Measurements from ENCODE around the gene CREB3. TPM values are rescaled to one million over a fixed set of nuclear protein-coding genes. Genes with fewer than 3 reads are reported as not detected.

CREB3 gene
- total RNA-seq, 2 experiments from 2014 or later = 21.1 to 24.1 TPM

GRCh38 chr9:35723426-35723825, 9.0 kb upstream of the CREB3 start:
- POLR2A ChIA-PET = interaction anchor here (0.8 to 1.3 kb wide), 2 partner anchors 9 kb away, joined by 3 to 4 read pairs; partner anchors contain the start of genes CREB3 and TLN1

GRCh38 chr9:35723908-35724307, 8.6 kb upstream of the CREB3 start:
- H3K36me3 Mint-ChIP-seq = peaks cover 36% of the 10 kb centered on the region
- no peak overlapping the region for H3K27ac Mint-ChIP-seq
- ATAC-seq (ENCODE audit: low read depth) = no peak

More at GRCh38 chr9:35723426-35723825, 9.0 kb upstream of the CREB3 start:
- peaks cover 9% of the 10 kb centered on the region for H3K4me1 Mint-ChIP-seq
- no peak overlapping the region for H3K27ac Mint-ChIP-seq
- DNase-seq (no peak), ATAC-seq (ENCODE audit: low read depth) (no peak)
- H3K4me3 Mint-ChIP-seq = no peak overlapping the region
- H3K27me3 Mint-ChIP-seq = no peaks in the 10 kb centered on the region
- no peaks in the 10 kb centered on the region for H3K9me3 Mint-ChIP-seq
- H3K36me3 Mint-ChIP-seq = peaks cover 36% of the 10 kb centered on the region

GRCh38 chr9:35725362-35725761, 7.1 kb upstream of the CREB3 start:
- Mint-ChIP-seq H3K9me3 (no peaks in the 10 kb centered on the region), H3K4me1 (peaks cover 9% of the 10 kb centered on the region), H3K36me3 (peaks cover 29% of the 10 kb centered on the region), H3K27me3 (no peaks in the 10 kb centered on the region), H3K4me3 (no peak overlapping the region), H3K27ac (no peak overlapping the region)
- no peak for ATAC-seq (ENCODE audit: low read depth)
- DNase-seq = no peak
- POLR2A ChIA-PET = no interaction called here

More at GRCh38 chr9:35723908-35724307, 8.6 kb upstream of the CREB3 start:
- Mint-ChIP-seq H3K9me3 (no peaks in the 10 kb centered on the region), H3K4me3 (no peak overlapping the region), H3K27me3 (no peaks in the 10 kb centered on the region), H3K4me1 (peaks cover 9% of the 10 kb centered on the region)
- POLR2A ChIA-PET = interaction anchor here (1.3 kb wide), 1 partner anchor 8 kb away, joined by 4 read pairs; the partner anchor contains the start of genes CREB3 and TLN1
- no peak for DNase-seq

- Mint-ChIP-seq H3K36me3 (peaks cover 28% of the 10 kb centered on the region), H3K4me3 (no peak overlapping the region), H3K4me1 (peaks cover 12% of the 10 kb centered on the region), H3K9me3 (no peaks in the 10 kb centered on the region), H3K27ac (no peak overlapping the region), H3K27me3 (no peaks in the 10 kb centered on the region)
- DNase-seq (no peak), ATAC-seq (ENCODE audit: low read depth) (peak; percentile 48)
- POLR2A ChIA-PET = interaction anchor here (0.8 to 2.6 kb wide), 9 partner anchors 12 to 107 kb away, joined by 3 to 20 read pairs (median 6); partner anchors contain the start of genes ARHGEF39, CCDC107, GBA2 and RGP1
Measured at GRCh38 chr9:35726931-35727330, 5.5 kb upstream of the CREB3 start.

GRCh38 chr9:35727676-35728040, 4.8 kb upstream of the CREB3 start:
- peaks cover 12% of the 10 kb centered on the region for H3K4me1 Mint-ChIP-seq
- no peak overlapping the region for H3K27ac Mint-ChIP-seq
- POLR2A ChIA-PET = interaction anchor here (0.6 to 2.6 kb wide), 17 partner anchors 12 to 150 kb away, joined by 3 to 20 read pairs (median 4); partner anchors contain the start of genes ARHGEF39, GBA2, RGP1 and SPAG8
- no peaks in the 10 kb centered on the region for H3K27me3 Mint-ChIP-seq
- ATAC-seq (ENCODE audit: low read depth) = no peak
- no peak for DNase-seq
- H3K9me3 Mint-ChIP-seq = no peaks in the 10 kb centered on the region
- H3K36me3 Mint-ChIP-seq = peaks cover 22% of the 10 kb centered on the region
- no peak overlapping the region for H3K4me3 Mint-ChIP-seq

- ATAC-seq (ENCODE audit: low read depth) (no peak), DNase-seq (peak; percentile 67)
- H3K27me3 Mint-ChIP-seq = no peaks in the 10 kb centered on the region
Measured at GRCh38 chr9:35728041-35728971, 4.2 kb upstream of the CREB3 start.

GRCh38 chr9:35729101-35729500, 3.4 kb upstream of the CREB3 start:
- no peak for ATAC-seq (ENCODE audit: low read depth)
- peaks cover 16% of the 10 kb centered on the region for H3K4me1 Mint-ChIP-seq
- DNase-seq = no peak
- POLR2A ChIA-PET = interaction anchor here (0.8 to 2.6 kb wide), 10 partner anchors 13 to 124 kb away, joined by 3 to 20 read pairs (median 5); partner anchors contain the start of genes CCDC107, GBA2, RGP1 and RMRP
- H3K27ac Mint-ChIP-seq = no peak overlapping the region
- H3K36me3 Mint-ChIP-seq = peaks cover 20% of the 10 kb centered on the region
- no peaks in the 10 kb centered on the region for H3K27me3 Mint-ChIP-seq
- H3K9me3 Mint-ChIP-seq = no peaks in the 10 kb centered on the region
- H3K4me3 Mint-ChIP-seq = no peak overlapping the region

More at GRCh38 chr9:35728041-35728971, 4.2 kb upstream of the CREB3 start:
- Mint-ChIP-seq H3K9me3 (no peaks in the 10 kb centered on the region), H3K36me3 (peaks cover 20% of the 10 kb centered on the region), H3K4me3 (no peak overlapping the region), H3K27ac (no peak overlapping the region), H3K4me1 (peaks cover 14% of the 10 kb centered on the region)
- POLR2A ChIA-PET = interaction anchor here (0.6 to 2.6 kb wide), 22 partner anchors 12 to 124 kb away, joined by 3 to 20 read pairs (median 4); partner anchors contain the start of genes ARHGEF39, CCDC107, GBA2 and RGP1

GRCh38 chr9:35729700-35730485, 2.6 kb upstream of the CREB3 start:
- Mint-ChIP-seq H3K4me3 (no peak overlapping the region), H3K9me3 (no peaks in the 10 kb centered on the region), H3K4me1 (peaks cover 17% of the 10 kb centered on the region), H3K36me3 (peaks cover 13% of the 10 kb centered on the region), H3K27ac (peak overlapping the region; percentile 26), H3K27me3 (no peaks in the 10 kb centered on the region)
- DNase-seq (no peak), ATAC-seq (ENCODE audit: low read depth) (no peak)
- POLR2A ChIA-PET = interaction anchor here (1.0 to 4.0 kb wide), 8 partner anchors 19 to 125 kb away, joined by 3 to 53 read pairs (median 19); partner anchors contain the start of genes ARHGEF39, CCDC107, GBA2 and RGP1

GRCh38 chr9:35730486-35730854, 2.0 kb upstream of the CREB3 start:
- no peak overlapping the region for H3K4me3 Mint-ChIP-seq
- ATAC-seq (ENCODE audit: low read depth) = no peak
- no peaks in the 10 kb centered on the region for H3K27me3 Mint-ChIP-seq

GRCh38 chr9:35731415-35732184, 866 bp upstream of the CREB3 start:
- no peaks in the 10 kb centered on the region for H3K27me3 Mint-ChIP-seq
- POLR2A ChIA-PET = interaction anchor here (0.6 to 4.0 kb wide), 24 partner anchors 8 to 652 kb away, joined by 3 to 53 read pairs (median 6); partner anchors contain the start of genes ARHGEF39, CCDC107, CLTA and FANCG
- no peaks in the 10 kb centered on the region for H3K9me3 Mint-ChIP-seq
- H3K4me1 Mint-ChIP-seq = peaks cover 21% of the 10 kb centered on the region
- H3K36me3 Mint-ChIP-seq = peaks cover 15% of the 10 kb centered on the region
- no peak overlapping the region for H3K4me3 Mint-ChIP-seq
- ATAC-seq (ENCODE audit: low read depth) (no peak), DNase-seq (no peak)
- H3K27ac Mint-ChIP-seq = peak overlapping the region; percentile 92

More at GRCh38 chr9:35730486-35730854, 2.0 kb upstream of the CREB3 start:
- H3K4me1 Mint-ChIP-seq = peaks cover 19% of the 10 kb centered on the region
- POLR2A ChIA-PET = interaction anchor here (1.0 to 4.0 kb wide), 11 partner anchors 11 to 460 kb away, joined by 3 to 53 read pairs (median 13); partner anchors contain the start of genes ARHGEF39, CCDC107, CLTA and GBA2
- H3K9me3 Mint-ChIP-seq = no peaks in the 10 kb centered on the region
- H3K27ac Mint-ChIP-seq = peak overlapping the region; percentile 26
- H3K36me3 Mint-ChIP-seq = peaks cover 14% of the 10 kb centered on the region
- no peak for DNase-seq

- H3K36me3 Mint-ChIP-seq = peaks cover 12% of the 10 kb centered on the region
- H3K9me3 Mint-ChIP-seq = no peaks in the 10 kb centered on the region
- DNase-seq = no peak
- no peak overlapping the region for H3K4me3 Mint-ChIP-seq
- peak overlapping the region; percentile 92 for H3K27ac Mint-ChIP-seq
- H3K4me1 Mint-ChIP-seq = peaks cover 14% of the 10 kb centered on the region
- no peak for ATAC-seq (ENCODE audit: low read depth)
- POLR2A ChIA-PET = interaction anchor here (0.7 to 4.0 kb wide), 21 partner anchors 8 to 653 kb away, joined by 3 to 53 read pairs (median 7); partner anchors contain the start of genes ARHGEF39, CCDC107, FANCG and GBA2
- no peaks in the 10 kb centered on the region for H3K27me3 Mint-ChIP-seq
Measured at GRCh38 chr9:35732800-35733541, 505 bp downstream of the CREB3 start.
